GM12878 (cell line): ENCODE data around the gene CAMK4. TPM values are rescaled to one million over a fixed set of nuclear protein-coding genes. Genes with fewer than 3 reads are reported as not detected.

Experiments used
- ATAC-seq: fragments of 200-7000 bp; cut with Tn5 transposase; 3 replicates; pipeline ENCODE4 v1.9.1; 2020; ENCODE audit warnings: mild to moderate bottlenecking, moderate library complexity
- BruUV-seq: library from RNA; stranded (reverse); fragments of 400-500 nt; replicated peaks from 2 replicates; lab custom pipeline; 2021; lab: Mats Ljungman, UMichigan
- CTCF ChIA-PET: fragments of 300-600 bp; sonication (Branson Sonifier 250); formaldehyde crosslinking; extraction: SDS; loops from one replicate; lab custom pipeline; 2021; ENCODE audit warnings: inconsistent platforms; lab: Yijun Ruan, JAX
- POLR2A ChIA-PET: fragments of 350-600 bp; formaldehyde crosslinking; extraction: SDS; loops from one replicate; lab custom pipeline; 2021; ENCODE audit warnings: inconsistent platforms; lab: Charles Lee
- RAD21 ChIA-PET: fragments of 300-600 bp; sonication (Branson Sonifier 250); formaldehyde crosslinking; loops from one replicate; lab custom pipeline; 2023; ENCODE audit warnings: antibody characterized with exemption; ENCODE audit not compliant: unreplicated experiment; lab: Charles Lee
- SMC1A ChIA-PET: fragments of 300-600 bp; sonication (Branson Sonifier 250); formaldehyde crosslinking; loops from one replicate; lab custom pipeline; 2023; ENCODE audit not compliant: unreplicated experiment, uncharacterized antibody; lab: Charles Lee
- DNase-seq: peaks from one replicate; pipeline ENCODE4 v3.0.0-alpha.2; 2011; ENCODE audit warnings: low read depth, low spot score
- FAIRE-seq: peaks from 3 replicates; lab custom pipeline; 2011; peaks lifted over from hg19 to GRCh38; lab: Jason Lieb, UNC
- H2AFZ ChIP-seq: 2 replicates; pipeline ENCODE4 v1.6.0; 2011; ENCODE audit warnings: low read depth, low read length, control low read depth; ENCODE audit not compliant: control insufficient read depth
- H3K27ac ChIP-seq: 2 replicates; pipeline ENCODE4 v1.5.1; 2011; ENCODE audit warnings: control low read depth; ENCODE audit not compliant: control insufficient read depth, insufficient read depth
- H3K27me3 ChIP-seq, 2 experiments: replicated peaks in 1 of 2; 2 replicates each; pipeline versions ENCODE4 v1.6.0 to v1.6.1; 2011; ENCODE audit warnings: low read length in 1 of 2; ENCODE audit not compliant: control insufficient read depth in 2 of 2, insufficient read depth in 2 of 2
- H3K36me3 ChIP-seq, 2 experiments: 2 replicates each; pipeline ENCODE4 v1.5.1; 2011; ENCODE audit warnings: low read length in 1 of 2; ENCODE audit not compliant: control insufficient read depth in 2 of 2, insufficient read depth in 2 of 2
- H3K4me1 ChIP-seq: 2 replicates; pipeline ENCODE4 v1.6.1; 2011; ENCODE audit warnings: mild to moderate bottlenecking, low read length, moderate library complexity, mixed read lengths; ENCODE audit not compliant: control insufficient read depth, insufficient read depth
- H3K4me2 ChIP-seq: 2 replicates; pipeline ENCODE4 v1.6.0; 2011; ENCODE audit warnings: control low read depth; ENCODE audit not compliant: control insufficient read depth, insufficient read depth
- H3K4me3 ChIP-seq: fragments of 200-600 bp; sonication (generic); 2 replicates; pipeline ENCODE4 v1.5.1; 2016
- H3K79me2 ChIP-seq: 2 replicates; pipeline ENCODE4 v1.6.0; 2011; ENCODE audit warnings: low read length; ENCODE audit not compliant: control insufficient read depth, insufficient read depth
- H3K9ac ChIP-seq: 2 replicates; pipeline ENCODE4 v1.8.0; 2011; ENCODE audit warnings: low read length, control low read depth, mixed read lengths; ENCODE audit not compliant: control insufficient read depth, insufficient read depth
- H3K9me3 ChIP-seq: replicated peaks from 3 replicates; pipeline ENCODE4 v1.5.1; 2011; ENCODE audit warnings: mild to moderate bottlenecking, low read length; ENCODE audit not compliant: control insufficient read depth, insufficient read depth
- H4K20me1 ChIP-seq: 2 replicates; pipeline ENCODE4 v1.6.0; 2011; ENCODE audit not compliant: control insufficient read depth, insufficient read depth
- ATF7 ChIP-seq: fragments of 450-650 bp; IDR thresholded peaks from 2 replicates; pipeline ENCODE4 v1.6.1; 2016; ENCODE audit warnings: low read depth, mild to moderate bottlenecking
- BCL11A ChIP-seq: IDR thresholded peaks from 2 replicates; pipeline ENCODE4 v1.6.1; 2011; ENCODE audit warnings: low read depth, low read length
- CEBPB ChIP-seq, 2 experiments: fragments of 150-350 bp in 1 of 2; IDR thresholded peaks; 2 replicates each; pipeline ENCODE4 v1.6.1; 2012 to 2014; ENCODE audit warnings: low read depth in 2 of 2, low read length in 2 of 2, borderline replicate concordance in 1 of 2, inconsistent platforms in 1 of 2
- CREB1 ChIP-seq: IDR thresholded peaks from 2 replicates; pipeline ENCODE4 v1.6.1; 2012; ENCODE audit warnings: low read depth, mild to moderate bottlenecking, inconsistent platforms
- FOXK2 ChIP-seq: fragments of 450-650 bp; IDR thresholded peaks from 2 replicates; pipeline ENCODE4 v1.6.1; 2017; ENCODE audit warnings: mild to moderate bottlenecking, moderate library complexity
- GATAD2B ChIP-seq: fragments of 450-650 bp; conservative IDR thresholded peaks from 2 replicates; pipeline ENCODE4 v1.6.1; 2017; ENCODE audit warnings: low read depth, mild to moderate bottlenecking, moderate library complexity
- NFYA ChIP-seq: IDR thresholded peaks from 2 replicates; pipeline ENCODE4 v1.6.1; 2011; ENCODE audit warnings: low read depth, mild to moderate bottlenecking, low read length, improper control_type of control experiment, borderline replicate concordance
- SREBF2 ChIP-seq: IDR thresholded peaks from 2 replicates; pipeline ENCODE4 v1.6.1; 2012; ENCODE audit warnings: mild to moderate bottlenecking, low read length
- USF1 ChIP-seq: IDR thresholded peaks from 2 replicates; pipeline ENCODE4 v1.6.1; 2011; ENCODE audit warnings: borderline replicate concordance, low read depth, mild to moderate bottlenecking, moderate library complexity, mixed read lengths, low read length; ENCODE audit not compliant: insufficient read depth; ENCODE audit errors: extremely low read length
- ZNF274 ChIP-seq: IDR thresholded peaks from one replicate; pipeline ENCODE4 v1.8.0; 2011; ENCODE audit not compliant: insufficient read length, insufficient read depth
- in situ Hi-C: fragments of 300-500 bp; cut with MboI; formaldehyde crosslinking; loops from 9 replicates; pipeline ENCODE4 v1.14.3; 2018; ENCODE audit warnings: mixed read lengths
- intact Hi-C: fragments of 100-400 bp; cut with micrococcal nuclease; formaldehyde crosslinking; loops from one replicate; pipeline ENCODE4 v1.14.2; 2022; ENCODE audit not compliant: unreplicated experiment
- polyA plus RNA-seq, 11 experiments: library from polyadenylated mRNA; depleted of rRNA in 4 of 11; unstranded in 6 of 11; stranded (reverse) in 5 of 11; fragments of >200 nt; fragmentation: Nextera tagmentation in 4 of 11; fragmentation: Illumina TruSeq in 1 of 11; extraction: Ambion mirVana in 4 of 11; extraction: Trizol in 1 of 11; gene quantifications; 1 replicate in 1 of 11; 2 replicates in 10 of 11; pipeline versions ENCODE4 v1.2.1 to v1.2.3, GENCODE V29; 2011 to 2016; ENCODE audit warnings: inconsistent platforms in 2 of 11, missing spikeins in 2 of 11, low read depth in 1 of 11
- total RNA-seq, 4 experiments: library from RNA; depleted of rRNA in 3 of 4; stranded (reverse); fragments of >200 nt in 3 of 4; fragmentation: Illumina TruSeq in 1 of 4; extraction: Trizol in 1 of 4; gene quantifications; 2 replicates each; pipeline versions ENCODE4 v1.2.1 to v1.2.3, GENCODE V29; 2013 to 2021

Gene CAMK4
- total and polyA plus RNA-seq, 10 of the 15 experiments (the other 5 are each of a cell fraction or from before 2014, with no cell fraction given): 13.3 to 51.9 (median 35.3) TPM

- ChIA-PET POLR2A (no interaction called here), CTCF (no interaction called here), SMC1A (no interaction called here), RAD21 (no interaction called here)
- FAIRE-seq (no peak), ATAC-seq (no peak), DNase-seq (no peak)
- Histone ChIP-seq H3K36me3 (peaks cover 0 to 8% of the 10 kb centered on the region in 2 experiments; a peak in 1 of 4 replicates), H4K20me1 (no peaks in the 10 kb centered on the region), H3K27ac (no peak overlapping the region), H3K79me2 (no peaks in the 10 kb centered on the region), H3K4me3 (no peak overlapping the region), H3K27me3 (no peaks in the 10 kb centered on the region), H3K9me3 (no peaks in the 10 kb centered on the region; the same call in 2 of the 3 replicates), H3K9ac (no peak overlapping the region), H3K4me2 (no peak overlapping the region), H3K4me1 (no peaks in the 10 kb centered on the region), H2AFZ (no peak overlapping the region)
- BruUV-seq: no TSS peak
- no peak for TF ChIP-seq BCL11A
- no peak for TF ChIP-seq ZNF274
- no peak for TF ChIP-seq USF1
- TF ChIP-seq CEBPB (IDR thresholded peaks at IDR 0.05; ENCODE audit: borderline replicate concordance in 1 of 2, low read depth in 2 of 2, low read length in 2 of 2): no peak
- no peak for TF ChIP-seq GATAD2B
- TF ChIP-seq FOXK2: no peak
- TF ChIP-seq NFYA: no peak
- no peak for TF ChIP-seq CREB1
- TF ChIP-seq ATF7: no peak
- TF ChIP-seq SREBF2: no peak
- intact Hi-C loops: no loop called here
- in situ Hi-C loops: no loop called here
Observed at GRCh38 chr5:111366388-111366787, 142.2 kb downstream of the CAMK4 start.
